Epithelial cell of esophagus (primary cell): ENCODE data around the gene ANTXR2.
A peak's percentile ranks its signal among the peaks of the same experiment; 100 is the strongest.

Source experiments
- DNase-seq: peaks from one replicate; pipeline ENCODE4 v3.0.0; 2010; ENCODE audit warnings: low read depth
- H3K4me3 ChIP-seq: 2 replicates; pipeline ENCODE4 v1.5.1; 2011; ENCODE audit warnings: mild to moderate bottlenecking, low read length, control low read depth
- CTCF ChIP-seq: IDR thresholded peaks from 2 replicates; pipeline ENCODE4 v1.5.1; 2011; ENCODE audit warnings: low read depth, mild to moderate bottlenecking, low read length, control low read depth, inconsistent platforms; ENCODE audit not compliant: insufficient read depth; ENCODE audit errors: missing control alignments

Gene ANTXR2

DNA sequence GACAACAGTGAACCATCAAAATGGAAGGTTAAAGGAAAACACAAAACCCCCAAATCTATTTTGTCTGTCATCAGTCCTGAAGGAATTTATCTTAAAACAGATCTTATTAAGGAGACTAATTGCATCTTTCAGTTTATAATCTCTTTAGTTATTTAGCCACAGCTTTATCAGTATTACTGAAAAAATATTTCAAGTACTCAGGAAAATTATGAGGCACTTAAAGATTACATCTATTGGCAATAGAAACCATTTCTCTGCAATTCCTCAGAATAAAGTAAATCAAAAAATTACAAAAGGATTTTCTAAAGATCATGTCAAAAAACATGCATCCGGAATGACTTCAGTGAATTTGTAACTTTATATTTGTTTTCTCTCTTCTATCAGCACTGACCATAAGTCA, 35.2 kb downstream of the ANTXR2 start:
- DNase-seq, result no peak
- no peak for TF ChIP-seq CTCF
- H3K4me3 ChIP-seq, result no peak overlapping the region

DNA sequence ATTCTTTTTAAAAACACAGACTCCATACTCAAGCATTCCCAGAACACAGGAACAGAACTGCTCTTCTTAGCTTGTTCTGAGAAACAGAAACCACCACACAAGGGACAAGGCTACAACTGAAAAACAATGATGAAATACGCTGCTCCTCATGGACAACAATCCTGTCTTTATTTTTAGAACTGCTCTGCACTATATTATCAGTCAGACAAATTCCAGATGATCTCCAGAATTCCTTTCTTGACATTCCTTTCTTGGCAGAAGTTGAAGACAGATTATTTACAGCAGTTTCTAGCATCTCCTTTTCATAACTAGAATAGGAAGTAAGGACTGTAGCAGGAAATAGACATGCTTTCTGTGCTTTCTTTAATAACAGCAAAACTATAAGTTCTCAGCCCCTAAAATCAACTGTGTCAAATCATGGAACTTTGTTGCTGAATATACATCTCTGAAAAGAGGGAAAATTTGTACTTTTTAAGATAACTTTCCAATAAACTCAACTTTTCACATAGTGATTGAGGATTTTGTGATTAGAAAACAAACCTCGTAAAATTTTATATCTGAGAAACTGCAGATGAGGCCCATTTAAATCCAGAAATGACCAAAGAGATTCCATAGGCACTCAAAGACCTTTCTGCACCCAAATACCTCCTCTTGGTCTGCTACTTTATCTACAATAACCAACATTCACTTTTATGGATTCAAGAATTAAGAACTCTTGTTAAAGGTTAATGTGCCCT, 35.9 kb downstream of the ANTXR2 start:
- no peak for TF ChIP-seq CTCF
- DNase-seq, result no peak
- no peak overlapping the region for H3K4me3 ChIP-seq

GRCh38 chr4:80036306-80036705, 36.7 kb downstream of the ANTXR2 start:
- TF ChIP-seq CTCF, result no peak
- no peak overlapping the region for H3K4me3 ChIP-seq
- DNase-seq, result no peak

DNA sequence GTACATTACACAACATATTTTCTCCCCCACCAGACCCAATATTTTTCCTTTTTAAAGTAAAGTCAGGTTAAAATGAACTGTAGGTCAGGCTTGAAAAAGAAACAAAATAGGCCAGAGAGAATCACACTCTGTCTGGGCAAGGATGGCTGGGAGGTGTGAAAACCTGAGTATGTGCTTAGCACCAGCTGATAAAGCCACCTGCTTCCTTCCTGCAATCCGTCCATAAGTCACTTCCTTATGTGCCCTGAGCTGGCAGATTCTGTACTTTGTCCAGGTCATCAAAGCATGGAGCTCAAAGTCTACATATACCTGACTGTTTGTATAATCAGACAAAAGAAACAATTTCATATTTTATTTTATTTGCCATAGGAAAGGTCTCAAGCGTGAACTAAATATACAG, 37.7 kb downstream of the ANTXR2 start:
- H3K4me3 ChIP-seq, result no peak overlapping the region
- DNase-seq, result no peak
- TF ChIP-seq CTCF, result no peak

DNA sequence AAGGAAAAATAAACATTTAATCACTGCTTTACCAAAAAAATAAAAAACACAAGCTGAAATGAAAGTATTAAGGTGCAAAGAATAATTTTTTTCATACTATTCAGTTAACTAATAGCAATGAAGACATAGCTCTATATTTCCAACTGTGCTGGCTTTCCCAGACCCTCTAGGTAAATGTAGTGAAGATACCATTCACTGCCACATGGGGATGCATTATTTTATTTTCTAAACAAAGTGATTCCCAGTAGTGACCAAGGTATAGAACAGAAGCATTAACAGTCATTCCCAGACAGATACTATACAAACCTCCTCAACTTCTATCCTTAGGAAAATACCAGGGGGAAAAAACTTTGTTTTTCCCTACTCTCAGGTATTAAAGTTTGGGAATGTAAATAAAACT, 39.4 kb downstream of the ANTXR2 start:
- H3K4me3 ChIP-seq, result no peak overlapping the region
- TF ChIP-seq CTCF, result no peak

GRCh38 chr4:80029364-80029763, 43.7 kb downstream of the ANTXR2 start:
- peak; percentile 79 for DNase-seq
- H3K4me3 ChIP-seq, result no peak overlapping the region
- TF ChIP-seq CTCF, result no peak

More for the DNA sequence above, 39.4 kb downstream of the ANTXR2 start:
- no peak for DNase-seq

DNA sequence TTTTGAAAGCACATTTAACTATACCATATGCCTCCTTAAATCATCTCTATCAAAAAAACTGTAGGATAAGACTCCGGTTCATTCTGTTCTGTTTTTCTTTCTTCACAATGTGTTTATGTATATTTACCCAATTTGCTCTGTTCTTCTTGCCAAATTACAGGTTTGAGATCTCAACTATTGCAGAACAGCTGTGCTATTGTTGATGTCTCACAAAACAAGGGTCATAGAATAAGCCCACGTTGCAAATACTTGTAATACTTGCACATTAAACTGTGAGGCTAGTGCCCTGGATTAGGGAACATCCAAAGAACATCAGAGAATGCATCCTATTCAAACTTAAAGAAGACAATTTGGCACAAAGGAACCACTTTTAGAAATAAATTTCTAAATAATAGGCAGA, 45.4 kb downstream of the ANTXR2 start:
- DNase-seq, result no peak
- TF ChIP-seq CTCF, result no peak

More for the DNA sequence above, 45.4 kb downstream of the ANTXR2 start:
- H3K4me3 ChIP-seq, result no peak overlapping the region
